ENCODE data around the gene TTYH2.

DNA sequence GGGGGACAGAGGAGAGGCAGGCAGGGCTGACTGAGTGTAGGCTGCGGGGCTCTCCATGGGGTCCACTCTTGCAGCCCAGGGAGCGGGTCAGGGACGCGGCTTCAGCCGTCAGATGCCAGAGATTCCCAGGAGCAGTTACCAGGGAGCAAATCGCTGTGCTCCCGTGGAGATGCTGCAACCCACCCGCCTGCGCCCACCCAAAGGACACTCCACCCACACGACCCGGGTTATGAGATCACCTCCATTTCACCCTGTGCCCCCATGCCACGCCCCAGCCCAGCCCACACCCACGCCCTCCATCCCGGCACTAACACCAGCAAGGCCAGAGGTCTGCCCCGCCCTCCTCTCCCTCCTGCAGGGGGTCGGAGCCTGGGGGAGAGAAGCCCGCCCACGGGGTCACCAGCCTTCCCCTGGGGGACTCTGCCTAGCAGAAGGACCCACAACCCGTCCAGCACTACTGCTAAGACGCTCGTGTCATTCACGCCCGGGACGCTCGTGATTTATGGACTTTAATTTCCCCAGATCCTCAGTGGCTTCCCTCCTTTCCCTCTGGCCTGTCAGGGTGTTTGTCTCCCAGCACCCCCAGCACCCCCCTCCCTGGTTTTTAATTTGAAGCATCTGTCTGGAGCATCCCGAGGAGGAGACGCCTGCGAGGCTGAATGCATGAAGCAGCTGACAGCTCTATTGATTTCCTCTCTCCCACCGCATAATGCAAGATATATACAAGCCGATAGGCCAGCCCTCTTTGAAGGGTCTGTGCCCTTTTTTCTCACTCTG lies 16.6 kb upstream of the TTYH2 start:
- TF ChIP-seq, protein P1, sequence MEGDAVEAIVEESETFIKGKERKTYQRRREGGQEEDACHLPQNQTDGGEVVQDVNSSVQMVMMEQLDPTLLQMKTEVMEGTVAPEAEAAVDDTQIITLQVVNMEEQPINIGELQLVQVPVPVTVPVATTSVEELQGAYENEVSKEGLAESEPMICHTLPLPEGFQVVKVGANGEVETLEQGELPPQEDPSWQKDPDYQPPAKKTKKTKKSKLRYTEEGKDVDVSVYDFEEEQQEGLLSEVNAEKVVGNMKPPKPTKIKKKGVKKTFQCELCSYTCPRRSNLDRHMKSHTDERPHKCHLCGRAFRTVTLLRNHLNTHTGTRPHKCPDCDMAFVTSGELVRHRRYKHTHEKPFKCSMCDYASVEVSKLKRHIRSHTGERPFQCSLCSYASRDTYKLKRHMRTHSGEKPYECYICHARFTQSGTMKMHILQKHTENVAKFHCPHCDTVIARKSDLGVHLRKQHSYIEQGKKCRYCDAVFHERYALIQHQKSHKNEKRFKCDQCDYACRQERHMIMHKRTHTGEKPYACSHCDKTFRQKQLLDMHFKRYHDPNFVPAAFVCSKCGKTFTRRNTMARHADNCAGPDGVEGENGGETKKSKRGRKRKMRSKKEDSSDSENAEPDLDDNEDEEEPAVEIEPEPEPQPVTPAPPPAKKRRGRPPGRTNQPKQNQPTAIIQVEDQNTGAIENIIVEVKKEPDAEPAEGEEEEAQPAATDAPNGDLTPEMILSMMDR (IDR thresholded peaks at IDR 0.05), result no peak
- TF ChIP-seq POLR2AphosphoS5 (IDR thresholded peaks at IDR 0.05), result no peak
- no peak for TF ChIP-seq POLR2A (IDR thresholded peaks at IDR 0.05)
- TF ChIP-seq EP300 (IDR thresholded peaks at IDR 0.05), result no peak
